SW480 (cell line): Measurements from ENCODE around the gene KCNH2.

Experiments used
- DNase-seq: peaks from one replicate; pipeline ENCODE4 v3.0.0-alpha.2; 2016; ENCODE audit warnings: low spot score

KCNH2 gene

GRCh38 chr7:150974468-150975391 lies 3.4 kb downstream of the KCNH2 start:
- peak; percentile 53 for DNase-seq

- peak; percentile 74 for DNase-seq
Measured at GRCh38 chr7:150973571-150974451, 4.3 kb downstream of the KCNH2 start.

- DNase-seq = no peak
Measured at GRCh38 chr7:150972741-150973140, 5.4 kb downstream of the KCNH2 start.

GRCh38 chr7:150972023-150972468 lies 6.1 kb downstream of the KCNH2 start:
- DNase-seq = no peak

DNA sequence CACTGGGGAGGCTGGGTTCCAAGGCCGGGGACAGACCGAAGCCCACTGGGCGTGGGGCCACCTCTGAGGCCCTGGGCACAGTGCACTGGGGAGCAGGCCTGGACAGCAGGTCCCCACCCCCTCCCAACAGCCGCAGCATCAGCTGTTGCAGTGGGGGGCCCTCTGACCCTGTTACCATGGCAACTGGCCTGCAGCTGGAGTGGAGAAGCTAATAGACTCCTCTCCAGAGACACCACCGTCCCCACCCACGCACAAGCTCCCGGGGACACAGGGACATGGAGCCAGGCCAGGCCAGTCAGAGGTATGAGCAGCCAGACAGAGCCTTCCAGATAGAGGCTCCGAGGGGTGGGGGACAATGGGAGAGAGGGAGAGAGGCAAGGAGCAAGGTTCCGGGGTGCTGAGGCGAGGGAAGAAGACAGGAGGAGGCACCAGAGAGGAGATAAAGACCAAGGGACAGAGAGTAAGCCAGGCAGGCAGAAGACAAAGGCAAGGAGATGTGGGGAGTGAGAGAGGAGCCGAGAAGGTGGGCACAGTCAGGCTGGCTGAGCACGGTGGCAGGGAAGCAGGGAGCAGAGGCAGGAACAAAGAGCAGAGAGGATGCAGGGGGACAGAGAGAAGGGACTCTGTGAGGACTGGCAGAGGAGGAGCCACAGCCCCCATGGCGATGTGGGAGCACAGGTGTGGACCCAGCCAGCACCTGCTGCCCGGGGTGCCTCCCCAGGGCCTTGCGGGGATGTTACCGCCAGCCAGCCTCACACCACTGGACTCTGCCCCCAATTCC lies 6.7 kb downstream of the KCNH2 start:
- DNase-seq = no peak

DNA sequence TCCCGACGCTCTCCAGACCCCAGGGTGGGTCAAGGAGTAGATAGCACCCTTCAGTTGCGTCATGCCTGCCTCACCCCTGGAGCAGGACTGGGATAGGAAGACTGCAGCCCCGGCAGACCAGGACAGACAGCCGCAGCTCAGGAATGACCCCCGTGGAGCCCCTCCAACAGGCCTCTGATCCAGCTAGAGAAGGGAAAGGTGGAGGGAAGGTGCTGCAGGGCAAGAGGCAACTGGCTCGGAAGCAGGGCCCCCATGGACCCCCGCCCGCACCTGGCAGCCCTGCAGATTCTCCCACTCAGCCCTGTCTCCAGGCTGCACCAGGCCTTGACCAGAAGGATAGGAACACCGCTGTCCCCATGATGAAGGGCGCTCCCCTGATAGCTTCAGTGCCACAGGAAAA lies 7.7 kb downstream of the KCNH2 start:
- no peak for DNase-seq

GRCh38 chr7:150969475-150969874 lies 8.6 kb downstream of the KCNH2 start:
- no peak for DNase-seq

GRCh38 chr7:150968734-150969372 lies 9.3 kb downstream of the KCNH2 start:
- DNase-seq = peak; percentile 63

GRCh38 chr7:150968056-150968733 lies 9.9 kb downstream of the KCNH2 start:
- DNase-seq = no peak

DNA sequence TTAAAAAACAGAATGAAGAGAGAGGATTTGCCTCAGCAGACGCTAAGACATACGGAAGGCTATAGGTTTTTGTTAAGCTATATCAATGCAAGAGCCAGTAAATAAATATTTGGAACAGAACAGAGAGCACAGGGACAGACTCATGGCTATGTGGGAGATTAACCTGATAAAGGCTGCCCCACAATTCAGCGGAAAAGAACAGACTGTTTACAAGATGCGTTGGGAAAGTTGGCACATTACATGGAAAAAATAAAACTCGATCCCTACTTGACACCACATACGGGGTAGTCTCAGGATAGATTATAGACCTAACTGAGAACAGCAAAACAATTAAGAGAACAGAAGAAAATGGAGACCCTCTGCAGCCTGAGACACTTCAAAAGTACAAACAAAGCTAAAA lies 10.8 kb downstream of the KCNH2 start:
- DNase-seq = no peak

- no peak for DNase-seq
Measured at GRCh38 chr7:150966002-150966401, 12.1 kb downstream of the KCNH2 start.

DNA sequence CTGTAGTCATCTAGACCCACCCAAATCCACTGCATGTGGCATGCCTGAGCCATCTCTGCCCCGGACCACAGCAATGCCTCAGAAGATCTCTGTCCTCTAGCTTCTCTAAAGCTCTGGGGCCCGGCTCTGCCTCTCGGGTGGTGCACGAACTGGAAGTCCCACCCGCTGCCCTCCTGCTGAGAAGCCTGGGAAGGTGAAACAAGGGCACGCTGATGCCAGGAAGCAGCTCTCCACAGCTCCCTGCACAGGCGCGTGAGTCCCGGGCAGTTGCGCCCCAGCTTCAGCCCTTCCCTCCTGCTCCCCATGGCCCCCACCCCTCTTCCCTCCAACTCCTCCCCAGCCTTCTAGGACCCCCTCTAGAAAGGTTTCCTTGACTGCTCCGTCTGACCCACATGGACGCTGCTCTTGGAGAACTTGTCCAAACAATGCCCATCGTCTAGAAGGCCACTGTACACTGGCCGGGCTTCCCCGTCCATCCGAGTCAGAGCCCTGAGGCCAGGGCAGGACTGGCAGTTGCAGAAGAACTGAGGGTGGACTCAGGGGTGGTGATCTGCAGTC lies 12.8 kb downstream of the KCNH2 start:
- DNase-seq = no peak

- no peak for DNase-seq
Measured at GRCh38 chr7:150964593-150965111, 13.5 kb downstream of the KCNH2 start.

DNA sequence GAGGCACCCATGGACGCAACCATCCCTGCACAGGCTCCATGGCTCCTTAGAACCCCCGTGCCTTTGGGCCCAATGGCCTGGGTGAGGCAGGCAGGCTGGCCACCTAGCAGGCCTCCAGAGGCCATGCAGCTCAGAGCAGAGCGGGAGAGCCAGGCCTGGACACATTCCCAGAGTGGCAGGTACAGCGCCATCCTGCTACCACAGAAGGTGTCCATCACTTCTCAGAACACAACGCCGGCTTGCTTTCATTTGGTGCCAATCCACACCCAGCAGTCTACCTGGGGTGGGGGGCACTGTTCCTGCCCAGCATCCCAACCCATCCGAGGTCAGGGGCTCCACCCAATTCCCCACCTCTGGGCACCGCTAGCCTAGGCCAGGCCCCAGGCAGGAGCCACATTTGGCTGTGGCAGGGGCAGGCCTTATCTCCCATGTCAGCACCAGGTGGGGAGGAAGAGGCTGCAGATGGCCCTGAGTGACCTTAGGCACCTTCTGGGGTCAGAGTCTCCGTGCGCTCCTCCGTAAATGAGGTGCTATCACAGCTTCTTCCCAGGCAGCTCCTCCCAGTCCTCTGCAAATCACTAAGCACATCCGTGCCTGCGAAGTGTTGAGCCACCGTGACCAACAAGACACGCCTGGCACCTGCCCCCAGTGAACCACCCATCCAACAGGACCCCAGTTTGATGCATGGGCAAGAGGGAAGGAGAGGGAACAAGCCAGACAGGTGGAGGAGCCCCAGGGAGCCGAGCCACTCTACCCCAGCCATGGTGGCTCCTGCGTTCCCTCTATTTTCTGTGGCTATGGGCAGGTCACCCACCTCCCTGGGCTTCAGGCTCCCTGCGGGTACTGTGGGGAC lies 14.2 kb downstream of the KCNH2 start:
- no peak for DNase-seq

- DNase-seq = no peak
Measured at GRCh38 chr7:150962553-150963399, 15.3 kb downstream of the KCNH2 start.

DNA sequence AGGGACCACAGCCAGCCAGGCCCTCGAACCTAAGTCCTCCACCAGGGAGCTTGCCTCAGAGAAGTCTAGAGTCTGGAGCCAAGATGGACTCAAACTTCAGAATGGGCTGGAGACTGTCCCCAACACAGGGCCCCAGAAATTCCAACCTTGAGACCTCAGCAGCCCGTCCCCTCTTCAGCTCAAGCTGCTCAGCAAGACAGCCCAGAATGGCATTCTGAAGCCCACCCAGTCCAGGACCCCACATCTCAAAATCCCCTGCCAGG lies 15.9 kb downstream of the KCNH2 start:
- no peak for DNase-seq

DNA sequence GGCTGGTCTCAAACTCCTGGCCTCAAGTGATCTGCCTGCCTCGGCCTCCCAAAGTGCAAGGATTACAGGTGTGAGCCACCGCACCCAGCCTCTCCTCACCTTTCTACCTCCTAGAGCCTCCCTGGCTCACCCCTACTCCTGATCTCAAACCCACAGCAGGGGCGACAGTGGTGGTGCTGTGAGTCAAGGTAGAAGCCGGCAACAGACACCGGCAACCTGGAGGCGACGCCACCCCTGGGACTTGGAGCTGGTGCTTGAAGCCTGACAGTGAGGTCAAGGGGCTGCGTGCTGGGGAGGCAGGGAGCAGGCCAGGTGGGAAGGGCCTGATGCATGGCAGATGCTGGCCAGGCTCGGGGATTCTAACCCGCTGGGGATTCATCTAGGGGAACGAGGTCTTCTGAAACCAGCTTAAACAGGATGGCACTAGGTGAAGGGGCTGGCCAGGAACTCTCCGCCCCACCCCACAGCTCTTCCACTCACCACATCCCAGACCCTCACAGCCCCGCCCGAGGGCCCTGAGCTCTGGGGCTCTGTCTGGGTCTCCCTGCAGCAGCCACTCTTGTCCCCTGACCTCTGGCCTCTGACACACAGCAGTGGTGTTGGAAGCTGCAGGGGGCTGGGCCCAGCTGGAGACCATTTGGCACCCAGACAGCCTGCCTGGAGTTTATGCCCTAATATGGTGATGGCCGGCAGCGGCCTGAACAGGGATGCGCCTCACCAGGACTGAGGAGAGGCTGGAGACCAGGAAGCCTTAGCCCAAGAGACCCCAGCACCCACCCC lies 16.4 kb downstream of the KCNH2 start:
- DNase-seq = no peak
